K562 (cell line): ENCODE data around the gene ETV2. TPM values are rescaled to one million over a fixed set of nuclear protein-coding genes. Genes with fewer than 3 reads are reported as not detected.

Experiments
- ARID4B ChIP-seq: sonication (generic); formaldehyde crosslinking; IDR thresholded peaks from 2 replicates; pipeline ENCODE4 v1.8.0; 2022; ENCODE audit warnings: mild to moderate bottlenecking, missing genetic modification reagents
- BACH1 ChIP-seq: fragments of 200-800 bp; sonication (Bioruptor generic); IDR thresholded peaks from 2 replicates; pipeline ENCODE4 v1.6.1; 2016; ENCODE audit warnings: missing genetic modification characterization, missing compliant biosample characterization
- BCL6 ChIP-seq: fragments of 250-450 bp; sonication (Bioruptor Pico); IDR thresholded peaks from 2 replicates; pipeline ENCODE4 v1.4.0; 2020
- CBX8 ChIP-seq: fragments of 200-600 bp; sonication (generic); IDR thresholded peaks from 2 replicates; pipeline ENCODE4 v1.6.1; 2012; ENCODE audit warnings: borderline replicate concordance, mixed run types, low read depth, mild to moderate bottlenecking, moderate library complexity, mixed read lengths, low read length, control low read depth, inconsistent platforms; ENCODE audit not compliant: poor library complexity, severe bottlenecking; ENCODE audit errors: extremely low read depth
- EGR1 ChIP-seq: fragments of 450-650 bp; conservative IDR thresholded peaks from 2 replicates; pipeline ENCODE4 v1.6.1; 2017; ENCODE audit warnings: mild to moderate bottlenecking
- FOS ChIP-seq: IDR thresholded peaks from 3 replicates; pipeline ENCODE4 v1.6.1; 2011; ENCODE audit not compliant: insufficient read length; ENCODE audit errors: extremely low read depth
- HBP1 ChIP-seq: fragments of 450-650 bp; formaldehyde crosslinking; IDR thresholded peaks from 2 replicates; pipeline ENCODE4 v1.4.0; 2022; ENCODE audit warnings: missing genetic modification characterization
- HMGN3 ChIP-seq: IDR thresholded peaks from 2 replicates; pipeline ENCODE4 v1.6.1; 2011; ENCODE audit warnings: borderline replicate concordance, low read depth, mild to moderate bottlenecking, mixed read lengths, low read length; ENCODE audit not compliant: insufficient read length; ENCODE audit errors: extremely low read depth
- KAT7 ChIP-seq: sonication (generic); formaldehyde crosslinking; IDR thresholded peaks from 2 replicates; pipeline ENCODE4 v1.8.0; 2022; ENCODE audit warnings: missing genetic modification reagents, mild to moderate bottlenecking, borderline replicate concordance
- LEF1 ChIP-seq: fragments of 450-650 bp; IDR thresholded peaks from 2 replicates; pipeline ENCODE4 v1.6.1; 2016; ENCODE audit warnings: mild to moderate bottlenecking
- MECOM ChIP-seq: fragments of 250-450 bp; sonication (Bioruptor Pico); IDR thresholded peaks from 2 replicates; pipeline ENCODE4 v1.8.0; 2022; ENCODE audit warnings: inconsistent platforms
- PHF20 ChIP-seq: fragments of 450-650 bp; IDR thresholded peaks from 2 replicates; pipeline ENCODE4 v1.6.1; 2018; ENCODE audit not compliant: partially characterized antibody
- PRMT5 ChIP-seq: sonication (generic); formaldehyde crosslinking; IDR thresholded peaks from 2 replicates; pipeline ENCODE4 v1.5.0; 2020; ENCODE audit warnings: missing genetic modification reagents
- SETDB1 ChIP-seq: IDR thresholded peaks from one replicate; pipeline ENCODE4 v1.6.1; 2012; ENCODE audit warnings: low read length, control low read depth, inconsistent platforms
- SREBF2 ChIP-seq: sonication (generic); formaldehyde crosslinking; IDR thresholded peaks from 2 replicates; pipeline ENCODE4 v1.4.0; 2020; ENCODE audit warnings: mild to moderate bottlenecking, missing genetic modification reagents
- ZBTB12 ChIP-seq: fragments of 250-450 bp; sonication (Bioruptor Pico); IDR thresholded peaks from 2 replicates; pipeline ENCODE4 v1.4.0; 2020
- ZEB2 ChIP-seq: fragments of 450-650 bp; IDR thresholded peaks from 2 replicates; pipeline ENCODE4 v1.6.1; 2016
- ZNF184 ChIP-seq: sonication (generic); formaldehyde crosslinking; IDR thresholded peaks from 2 replicates; pipeline ENCODE4 v1.5.0; 2020; ENCODE audit warnings: missing genetic modification reagents
- ZNF75A ChIP-seq: fragments of 450-650 bp; formaldehyde crosslinking; IDR thresholded peaks from 2 replicates; pipeline ENCODE4 v1.4.0; 2020; ENCODE audit warnings: mild to moderate bottlenecking
- ZNF77 ChIP-seq: fragments of 250-450 bp; sonication (Bioruptor Pico); IDR thresholded peaks from 2 replicates; pipeline ENCODE4 v1.5.0; 2020
- polyA plus RNA-seq, 8 experiments: library from polyadenylated mRNA; depleted of rRNA in 4 of 8; stranded (reverse) in 5 of 8; unstranded in 3 of 8; fragments of >200 nt; fragmentation: Nextera tagmentation in 2 of 8; fragmentation: Illumina TruSeq in 1 of 8; extraction: Ambion mirVana in 2 of 8; extraction: Trizol in 1 of 8; gene quantifications; 2 replicates each; pipeline versions ENCODE4 v1.2.1 to v1.2.3, GENCODE V29; 2011 to 2014; ENCODE audit warnings: inconsistent platforms in 1 of 8, missing spikeins in 1 of 8
- total RNA-seq, 7 experiments: library from RNA; depleted of rRNA in 6 of 7; stranded (reverse); fragments of >200 nt in 6 of 7; fragmentation: Illumina TruSeq in 2 of 7; extraction: Trizol in 2 of 7; gene quantifications; 2 replicates each; pipeline versions ENCODE4 v1.2.1 to v1.2.3, GENCODE V29; 2011 to 2021; ENCODE audit warnings: low replicate concordance in 1 of 7

ETV2 gene
- total and polyA plus RNA-seq, 9 of the 15 experiments (the other 6 are each of a cell fraction or from before 2014, with no cell fraction given): 0.11 to 3.7 (median 0.55) TPM

- no peak for TF ChIP-seq ZBTB12 (CRISPR knock-in tag)
- TF ChIP-seq HBP1: no peak
- TF ChIP-seq BCL6 (CRISPR knock-in tag): no peak
- TF ChIP-seq ZEB2: no peak
- TF ChIP-seq EGR1: no peak; the same call in 1 of the 2 replicates
- TF ChIP-seq ARID4B (CRISPR knock-in tag): no peak
- TF ChIP-seq ZNF184 (CRISPR knock-in tag): no peak
- no peak for TF ChIP-seq PRMT5 (CRISPR knock-in tag)
- TF ChIP-seq ZNF77 (CRISPR knock-in tag): no peak
- TF ChIP-seq KAT7 (CRISPR knock-in tag): no peak
- no peak for TF ChIP-seq BACH1
- TF ChIP-seq SREBF2 (CRISPR knock-in tag): no peak
- TF ChIP-seq ZNF75A (CRISPR knock-in tag): no peak
- no peak for TF ChIP-seq SETDB1
- TF ChIP-seq FOS: no peak
- no peak for TF ChIP-seq LEF1
- 0 out of 2 replicates have a peak, but pooled peaks have one; percentile 12 for TF ChIP-seq MECOM (CRISPR knock-in tag)
- TF ChIP-seq HMGN3: peak; percentile 88
- TF ChIP-seq CBX8: no peak
- peak; percentile 29 for TF ChIP-seq PHF20
Measured at GRCh38 chr19:35644206-35644986, 2.9 kb downstream of the ETV2 start (continued).
